Measurements from ENCODE around the gene TFIP11.

DNA sequence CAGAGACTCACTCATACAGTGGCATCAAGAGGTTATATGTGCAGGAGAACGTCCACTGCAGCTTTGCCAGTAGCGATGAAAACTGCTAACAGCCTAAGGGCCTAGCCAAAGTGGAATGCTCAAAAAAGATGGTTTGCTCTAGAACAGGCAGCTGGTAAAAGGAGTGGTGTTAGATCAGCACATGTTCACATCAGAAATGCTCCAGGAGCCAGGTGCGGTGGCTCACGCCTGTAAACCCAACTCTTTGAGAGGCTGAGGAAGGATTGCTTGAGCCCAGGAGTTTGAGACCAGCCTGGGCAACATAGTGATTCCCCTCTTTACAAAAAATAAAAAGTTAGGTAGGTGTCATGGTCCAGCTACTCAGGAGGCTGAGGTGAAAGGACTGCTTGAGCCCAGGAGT is 10.3 kb upstream of the TFIP11 start:
- TF ChIP-seq CTCF (IDR thresholded peaks at IDR 0.05 in 2 of 3, conservative IDR thresholded peaks at IDR 0.05 in 1 of 3; ENCODE audit: control insufficient read depth in 2 of 3, extremely low read depth in 1 of 3, insufficient read depth in 1 of 3, low read depth in 3 of 3, low read length in 3 of 3) (no peak), POLR2A (IDR thresholded peaks at IDR 0.05; ENCODE audit: low read depth, low read length) (no peak), TAF1 (IDR thresholded peaks at IDR 0.05; ENCODE audit: borderline replicate concordance, low read depth, low read length) (no peak), RFX5 (IDR thresholded peaks at IDR 0.05; ENCODE audit: low read depth, low read length) (no peak), USF2 (IDR thresholded peaks at IDR 0.05; ENCODE audit: borderline replicate concordance, low read depth, low read length) (no peak)

Measured in GM12878 (cell line).